IPS-18c (cell line): ENCODE results near the gene TRAF1.

Source experiments
- H3K4me3 ChIP-seq: 2 replicates; pipeline ENCODE4 v1.7.0; 2013; ENCODE audit warnings: low read depth, mild to moderate bottlenecking, low read length, moderate library complexity; ENCODE audit not compliant: insufficient read depth
- H3K9me3 ChIP-seq: one replicate; pipeline ENCODE4 v1.6.1; 2013; ENCODE audit warnings: mild to moderate bottlenecking, low read length, moderate library complexity; ENCODE audit not compliant: control insufficient read depth, insufficient read depth

Gene TRAF1

DNA sequence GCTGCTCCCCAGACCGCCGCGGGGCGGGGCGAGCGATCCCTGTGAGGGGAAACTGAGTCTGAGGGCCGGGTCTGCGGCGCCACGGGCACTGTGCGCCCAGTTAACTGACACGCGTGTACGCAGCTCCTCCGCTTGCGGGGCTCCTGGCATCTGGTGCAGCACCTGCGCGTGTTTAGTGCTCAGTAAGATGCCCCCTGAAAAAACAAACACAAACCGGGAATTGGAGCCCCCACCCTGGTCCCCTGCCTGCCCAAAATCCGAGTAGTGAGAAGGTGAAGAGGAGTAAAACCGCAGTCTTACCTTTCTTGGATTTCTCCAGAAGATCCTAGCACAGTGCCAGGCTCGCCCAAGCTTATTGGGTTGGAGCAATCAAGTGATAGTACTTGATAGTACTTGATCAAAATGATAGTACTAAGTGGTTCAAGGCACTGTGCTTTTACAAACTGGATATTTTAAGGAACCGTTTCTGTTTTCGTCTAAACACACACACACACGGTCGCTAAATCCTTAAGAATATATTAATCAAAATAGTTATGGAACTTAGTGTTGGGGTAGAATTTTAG lies 2.7 kb upstream of the TRAF1 start:
- peak overlapping the region; percentile 72 for H3K4me3 ChIP-seq
- no peaks in the 10 kb centered on the region for H3K9me3 ChIP-seq

DNA sequence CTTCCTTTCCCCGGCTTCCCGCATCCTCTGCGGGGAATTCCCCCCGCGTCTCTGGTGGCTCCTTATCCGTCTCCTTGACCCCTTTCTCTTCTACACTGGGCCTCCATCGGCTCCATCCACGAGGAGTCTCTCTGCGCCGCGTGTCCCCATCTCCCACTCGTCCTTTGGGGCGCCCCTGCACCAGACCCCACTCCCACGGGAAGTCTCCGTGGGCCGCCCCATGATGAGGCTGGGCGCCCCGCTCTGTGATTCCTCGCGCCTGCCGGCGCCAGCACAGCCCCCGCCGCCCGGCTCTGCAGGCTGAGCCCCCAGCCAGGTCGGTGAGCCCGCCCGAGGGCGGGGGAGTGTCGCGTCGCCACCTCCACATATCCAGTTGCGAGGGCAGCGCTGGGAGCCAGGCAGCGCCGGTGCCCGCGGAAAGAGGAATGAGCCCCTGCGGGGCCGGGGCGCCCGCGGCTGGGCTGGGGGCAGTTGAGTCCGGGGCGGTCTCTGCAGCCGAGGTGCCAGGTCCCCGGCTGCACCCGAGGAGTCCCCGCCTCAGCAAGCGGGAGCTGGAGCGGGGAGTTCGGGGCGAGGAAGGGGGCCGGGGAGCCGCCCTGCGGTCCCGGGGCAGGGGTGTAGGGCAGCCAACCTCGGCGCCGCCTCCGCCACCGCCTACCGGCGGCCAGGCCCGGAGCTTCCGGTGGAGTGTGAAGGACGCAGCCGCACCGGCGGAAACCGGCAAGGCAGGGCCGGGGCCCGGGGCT lies 2.1 kb upstream of the TRAF1 start:
- Histone ChIP-seq H3K9me3 (no peaks in the 10 kb centered on the region), H3K4me3 (peak overlapping the region; percentile 72)

DNA sequence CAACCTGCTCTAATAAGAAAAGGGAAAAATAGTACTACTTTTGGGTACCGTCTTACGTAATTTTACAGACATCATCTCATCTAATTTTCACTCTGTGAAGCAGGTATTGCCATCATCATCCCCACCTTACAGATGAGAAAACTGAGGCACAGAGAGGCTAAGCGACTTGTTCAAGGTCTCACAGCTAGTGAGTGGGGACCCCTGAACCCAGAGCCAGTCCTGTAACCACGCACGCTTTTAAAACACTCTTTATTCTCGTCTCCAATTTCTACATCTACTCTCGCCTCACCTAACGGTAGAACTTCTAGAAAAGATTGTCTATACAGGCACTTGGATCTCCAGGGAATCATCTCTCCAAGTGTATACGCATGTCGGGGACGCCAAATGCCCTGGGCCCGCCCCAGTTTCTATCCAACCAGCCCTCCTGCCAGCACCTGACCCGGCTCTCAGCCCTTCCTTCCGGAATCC lies 1.5 kb upstream of the TRAF1 start:
- Histone ChIP-seq H3K4me3 (peak overlapping the region; percentile 72), H3K9me3 (no peaks in the 10 kb centered on the region)

DNA sequence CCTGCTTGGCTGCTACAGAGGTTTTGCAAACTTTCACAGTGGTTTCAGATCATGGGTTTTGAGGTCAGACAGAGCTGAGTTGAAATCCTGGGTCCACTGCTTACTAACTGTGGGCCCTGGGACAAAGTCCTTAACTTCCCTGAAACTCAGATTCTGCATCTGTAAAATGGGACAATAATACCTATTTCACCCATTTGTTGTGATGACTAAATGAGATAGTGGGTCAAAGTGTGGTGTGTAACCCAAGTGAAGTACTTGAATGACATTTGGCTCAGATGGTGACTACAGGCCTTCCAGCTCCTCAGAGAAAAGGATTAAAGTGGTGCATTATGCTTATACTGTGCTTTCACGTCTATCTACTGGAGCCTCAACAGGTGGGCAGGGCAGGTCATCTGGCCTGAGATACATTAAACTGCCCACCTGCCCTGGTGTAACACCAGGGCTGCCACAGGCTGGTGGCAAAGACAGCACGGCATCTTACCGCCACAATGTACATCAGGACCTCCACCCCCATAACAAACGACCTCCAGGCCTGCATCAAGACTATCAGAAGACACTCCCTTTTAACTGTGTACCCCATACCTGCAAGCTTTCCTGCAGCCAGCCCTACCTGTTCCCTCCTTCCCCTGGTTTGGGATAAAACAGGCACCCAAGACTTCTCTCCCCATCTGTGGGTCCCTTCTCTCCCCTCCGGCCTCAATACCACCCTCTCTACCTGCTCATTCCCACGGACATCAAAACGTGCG lies 846 bp upstream of the TRAF1 start:
- Histone ChIP-seq H3K4me3 (no peak overlapping the region), H3K9me3 (no peaks in the 10 kb centered on the region)

- no peak overlapping the region for H3K4me3 ChIP-seq
- H3K9me3 ChIP-seq = no peaks in the 10 kb centered on the region
Measured at GRCh38 chr9:120925535-120926396, 830 bp downstream of the TRAF1 start.

GRCh38 chr9:120924698-120925534 lies 1.7 kb downstream of the TRAF1 start:
- Histone ChIP-seq H3K4me3 (no peak overlapping the region), H3K9me3 (no peaks in the 10 kb centered on the region)

DNA sequence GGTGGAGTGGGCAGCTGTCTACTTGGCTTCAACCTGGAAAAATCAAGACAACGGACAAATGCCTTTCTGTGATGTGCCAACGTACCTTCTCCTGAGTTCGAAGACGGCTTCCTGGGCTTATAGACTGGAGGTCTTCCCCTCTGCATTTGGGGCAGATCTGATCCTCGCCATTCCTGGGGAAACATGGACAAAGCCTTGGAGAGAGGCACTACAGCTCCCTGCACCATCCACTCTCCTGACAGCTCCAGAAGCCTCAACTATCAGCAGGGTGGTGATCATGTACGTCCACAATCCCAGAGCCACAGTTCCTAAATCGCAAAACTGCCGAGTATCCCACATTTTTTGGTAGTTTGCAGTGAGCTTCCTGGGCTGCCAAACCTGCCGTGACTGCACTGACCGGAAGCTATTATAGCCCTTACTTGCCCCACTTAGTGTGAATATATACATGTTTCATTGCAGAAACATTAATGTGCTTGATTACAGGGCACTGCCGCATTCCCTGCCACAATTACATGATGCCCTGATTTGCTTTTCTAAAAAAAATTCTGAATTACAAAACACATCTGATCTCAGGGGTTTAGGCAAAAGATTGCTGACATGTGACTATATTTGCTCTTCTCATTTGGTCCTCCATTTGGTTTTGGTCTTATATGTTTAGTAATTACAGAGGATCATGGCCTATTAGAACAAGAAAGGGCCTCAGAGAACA lies 2.8 kb downstream of the TRAF1 start:
- no peaks in the 10 kb centered on the region for H3K9me3 ChIP-seq
- H3K4me3 ChIP-seq = no peak overlapping the region

GRCh38 chr9:120922404-120923195 lies 4.0 kb downstream of the TRAF1 start:
- Histone ChIP-seq H3K4me3 (no peak overlapping the region), H3K9me3 (no peaks in the 10 kb centered on the region)

DNA sequence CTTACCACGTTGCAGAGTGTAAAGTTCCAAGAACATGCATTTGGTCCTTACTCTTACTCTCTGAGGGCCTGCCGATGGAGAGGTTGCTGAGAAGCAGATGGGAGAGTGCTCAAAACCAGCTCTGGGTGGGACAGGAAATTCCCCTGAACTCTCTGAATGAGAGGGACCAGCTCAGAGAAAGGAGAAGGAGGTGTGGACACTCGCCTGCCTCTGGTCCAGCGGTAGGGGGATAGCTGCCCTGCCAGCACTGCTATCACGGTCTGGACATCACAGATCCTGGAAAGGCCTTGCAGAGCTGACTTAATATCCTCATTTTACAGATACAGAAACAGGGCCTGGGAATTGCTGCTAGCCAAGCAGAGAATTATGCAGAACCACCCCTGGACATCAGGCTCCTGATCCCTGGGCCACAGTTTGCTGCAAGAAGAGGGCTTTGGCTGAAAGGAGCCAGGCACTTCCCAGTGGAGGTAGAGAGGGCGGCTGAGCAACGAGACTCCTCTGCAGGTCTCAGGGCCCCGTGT lies 4.9 kb downstream of the TRAF1 start:
- no peak overlapping the region for H3K4me3 ChIP-seq
- H3K9me3 ChIP-seq = no peaks in the 10 kb centered on the region

GRCh38 chr9:120920806-120921178 lies 5.8 kb downstream of the TRAF1 start:
- Histone ChIP-seq H3K4me3 (no peak overlapping the region), H3K9me3 (no peaks in the 10 kb centered on the region)

- H3K9me3 ChIP-seq = no peaks in the 10 kb centered on the region
- H3K4me3 ChIP-seq = no peak overlapping the region
Measured at GRCh38 chr9:120919843-120920805, 6.5 kb downstream of the TRAF1 start.

- Histone ChIP-seq H3K9me3 (peaks cover 3% of the 10 kb centered on the region), H3K4me3 (no peak overlapping the region)
Measured at GRCh38 chr9:120918931-120919842, 7.4 kb downstream of the TRAF1 start.

GRCh38 chr9:120917929-120918762 lies 8.4 kb downstream of the TRAF1 start:
- Histone ChIP-seq H3K4me3 (no peak overlapping the region), H3K9me3 (peaks cover 3% of the 10 kb centered on the region)
